Measurements from ENCODE around the gene BARHL1.
"Not testable (repeated sequence)": the region's sequence is repeated elsewhere in the genome, so short reads cannot be mapped to it uniquely, and the experiment has no call there.

BARHL1 gene

DNA sequence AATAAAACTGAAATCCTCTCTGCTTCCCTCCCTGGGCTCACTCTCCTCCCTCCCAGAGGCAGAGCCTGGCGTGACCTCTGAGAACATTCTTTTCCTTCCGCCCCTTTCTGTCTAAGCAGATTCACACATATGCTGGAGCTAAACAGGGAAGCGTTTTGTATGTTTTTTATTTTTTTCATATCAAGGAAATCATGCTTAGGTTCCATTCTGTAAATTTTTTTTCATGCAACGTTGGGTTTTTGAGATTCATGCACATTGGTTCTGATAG is 20.2 kb upstream of the BARHL1 start:
- no peaks in the 10 kb centered on the region for H3K36me3 ChIP-seq (ENCODE audit: insufficient read depth)
- H3K9ac ChIP-seq = no peak overlapping the region
- H3K79me2 ChIP-seq (ENCODE audit: insufficient read depth, low read depth) = no peaks in the 10 kb centered on the region
- H3K27me3 ChIP-seq (ENCODE audit: insufficient read depth, low read depth) = no peaks in the 10 kb centered on the region
- TF ChIP-seq, protein P1, sequence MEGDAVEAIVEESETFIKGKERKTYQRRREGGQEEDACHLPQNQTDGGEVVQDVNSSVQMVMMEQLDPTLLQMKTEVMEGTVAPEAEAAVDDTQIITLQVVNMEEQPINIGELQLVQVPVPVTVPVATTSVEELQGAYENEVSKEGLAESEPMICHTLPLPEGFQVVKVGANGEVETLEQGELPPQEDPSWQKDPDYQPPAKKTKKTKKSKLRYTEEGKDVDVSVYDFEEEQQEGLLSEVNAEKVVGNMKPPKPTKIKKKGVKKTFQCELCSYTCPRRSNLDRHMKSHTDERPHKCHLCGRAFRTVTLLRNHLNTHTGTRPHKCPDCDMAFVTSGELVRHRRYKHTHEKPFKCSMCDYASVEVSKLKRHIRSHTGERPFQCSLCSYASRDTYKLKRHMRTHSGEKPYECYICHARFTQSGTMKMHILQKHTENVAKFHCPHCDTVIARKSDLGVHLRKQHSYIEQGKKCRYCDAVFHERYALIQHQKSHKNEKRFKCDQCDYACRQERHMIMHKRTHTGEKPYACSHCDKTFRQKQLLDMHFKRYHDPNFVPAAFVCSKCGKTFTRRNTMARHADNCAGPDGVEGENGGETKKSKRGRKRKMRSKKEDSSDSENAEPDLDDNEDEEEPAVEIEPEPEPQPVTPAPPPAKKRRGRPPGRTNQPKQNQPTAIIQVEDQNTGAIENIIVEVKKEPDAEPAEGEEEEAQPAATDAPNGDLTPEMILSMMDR (conservative IDR thresholded peaks at IDR 0.05; ENCODE audit: low read depth, low read length) = no peak
- no peaks in the 10 kb centered on the region for H3K4me1 ChIP-seq (ENCODE audit: low read depth, poor library complexity, severe bottlenecking)
- no peak overlapping the region for H2AFZ ChIP-seq (ENCODE audit: low read depth)
- H4K20me1 ChIP-seq (ENCODE audit: insufficient read depth) = no peaks in the 10 kb centered on the region
- H3K4me2 ChIP-seq = no peak overlapping the region
- no peak overlapping the region for H3K27ac ChIP-seq
- H3K4me3 ChIP-seq (IDR thresholded peaks at IDR 0.05; ENCODE audit: insufficient read depth, low read depth, low read length) = no peak overlapping the region

DNA sequence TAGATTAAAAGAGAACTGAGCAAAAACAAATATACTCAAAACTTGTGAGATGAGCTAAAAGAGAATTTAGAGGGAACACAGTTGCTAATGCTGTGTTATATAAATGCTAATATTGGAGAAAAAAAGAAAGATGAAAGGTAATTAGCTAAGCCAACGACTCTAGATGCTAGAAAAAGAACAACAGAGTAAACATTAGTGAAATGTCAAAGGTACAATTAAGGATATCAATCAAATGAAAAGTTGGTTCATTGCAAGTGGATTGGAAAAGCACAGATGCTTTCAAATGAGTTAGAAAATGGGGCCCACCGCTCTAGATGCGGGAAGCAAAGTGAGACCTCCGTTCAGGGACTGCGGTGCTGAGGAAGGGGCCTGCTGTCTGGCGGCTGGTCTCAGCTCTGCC is 17.9 kb upstream of the BARHL1 start:
- H4K20me1 ChIP-seq (ENCODE audit: insufficient read depth) = no peaks in the 10 kb centered on the region
- no peak overlapping the region for H3K27ac ChIP-seq
- no peaks in the 10 kb centered on the region for H3K79me2 ChIP-seq (ENCODE audit: insufficient read depth, low read depth)
- no peaks in the 10 kb centered on the region for H3K36me3 ChIP-seq (ENCODE audit: insufficient read depth)
- H3K9ac ChIP-seq = no peak overlapping the region
- H3K4me3 ChIP-seq (IDR thresholded peaks at IDR 0.05; ENCODE audit: insufficient read depth, low read depth, low read length) = no peak overlapping the region
- TF ChIP-seq, protein P1 (conservative IDR thresholded peaks at IDR 0.05; ENCODE audit: low read depth, low read length) = no peak
- no peak overlapping the region for H3K4me2 ChIP-seq
- no peak overlapping the region for H2AFZ ChIP-seq (ENCODE audit: low read depth)
- no peaks in the 10 kb centered on the region for H3K4me1 ChIP-seq (ENCODE audit: low read depth, poor library complexity, severe bottlenecking)
- H3K27me3 ChIP-seq (ENCODE audit: insufficient read depth, low read depth) = no peaks in the 10 kb centered on the region

DNA sequence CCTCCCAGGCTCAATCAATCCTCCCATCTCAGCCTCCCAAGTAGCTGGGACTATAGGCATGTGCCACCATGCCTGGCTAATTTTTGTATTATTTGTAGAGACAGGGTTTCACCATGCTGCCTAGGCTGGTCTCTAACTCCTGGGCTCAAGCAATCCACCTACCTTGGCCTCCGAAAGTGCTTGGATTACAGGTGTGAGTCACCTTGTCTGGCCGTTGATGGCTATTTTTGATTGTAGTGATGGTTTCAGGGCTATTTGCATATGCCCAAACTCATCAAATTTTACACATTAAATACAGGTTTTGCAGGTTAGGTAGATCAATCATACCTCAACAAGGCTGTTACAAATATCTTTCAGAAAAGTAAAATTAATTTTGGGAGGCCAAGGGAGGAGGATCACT is 13.6 kb upstream of the BARHL1 start:
- H3K4me2 ChIP-seq; H3K36me3 ChIP-seq (ENCODE audit: insufficient read depth); H3K27ac ChIP-seq; H3K4me1 ChIP-seq (ENCODE audit: low read depth, poor library complexity, severe bottlenecking); H2AFZ ChIP-seq (ENCODE audit: low read depth); H4K20me1 ChIP-seq (ENCODE audit: insufficient read depth); H3K27me3 ChIP-seq (ENCODE audit: insufficient read depth, low read depth); H3K79me2 ChIP-seq (ENCODE audit: insufficient read depth, low read depth); H3K9ac ChIP-seq; H3K4me3 ChIP-seq (IDR thresholded peaks at IDR 0.05; ENCODE audit: insufficient read depth, low read depth, low read length): not testable (repeated sequence)

DNA sequence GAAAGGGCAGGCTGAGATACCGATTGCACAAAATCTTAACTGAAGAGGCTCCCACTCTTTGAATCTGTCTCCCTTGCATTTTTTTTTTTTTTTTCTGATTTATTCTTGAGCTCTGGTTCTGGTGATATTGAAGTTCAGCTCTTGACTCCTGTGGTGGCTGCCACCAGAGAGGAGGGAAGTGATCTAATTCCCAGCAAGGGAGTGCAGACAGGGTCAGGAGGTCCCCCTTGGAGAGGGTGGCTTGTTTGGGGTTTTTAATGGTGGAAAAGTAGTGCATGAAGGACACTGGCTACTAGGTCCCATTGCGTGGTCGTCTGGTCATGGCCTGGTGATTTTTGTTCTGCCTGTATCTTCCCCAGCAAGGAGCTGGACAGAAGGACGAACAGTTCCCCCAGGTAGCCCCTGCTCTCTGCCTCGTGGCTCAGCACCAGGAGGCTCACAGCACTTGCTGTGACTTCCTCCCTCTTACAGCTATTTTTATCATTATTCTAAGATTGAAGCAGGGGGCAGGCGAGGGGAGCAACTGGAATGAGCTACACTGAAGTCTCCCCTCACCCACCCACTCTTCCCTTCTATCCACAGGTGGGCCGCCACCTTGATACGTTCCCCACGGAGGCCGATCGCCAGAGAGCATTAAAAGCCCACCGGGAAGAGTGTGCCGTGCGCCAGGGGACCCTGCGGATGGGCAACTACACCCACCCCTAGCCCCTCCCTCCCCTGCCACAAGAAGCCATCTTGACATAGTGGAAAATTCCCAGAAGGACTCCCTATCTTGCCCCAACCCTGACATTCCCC is 10.4 kb upstream of the BARHL1 start:
- Histone ChIP-seq H3K4me1 (ENCODE audit: low read depth, poor library complexity, severe bottlenecking) (no peaks in the 10 kb centered on the region), H3K9ac (no peak overlapping the region), H3K79me2 (ENCODE audit: insufficient read depth, low read depth) (no peaks in the 10 kb centered on the region), H4K20me1 (ENCODE audit: insufficient read depth) (no peaks in the 10 kb centered on the region), H3K27ac (no peak overlapping the region), H3K4me3 (IDR thresholded peaks at IDR 0.05; ENCODE audit: insufficient read depth, low read depth, low read length) (no peak overlapping the region), H3K36me3 (ENCODE audit: insufficient read depth) (no peaks in the 10 kb centered on the region), H3K27me3 (ENCODE audit: insufficient read depth, low read depth) (0 out of 2 replicates have a peak, but pooled peaks cover under 1% of the 10 kb centered on the region), H3K4me2 (no peak overlapping the region), H2AFZ (ENCODE audit: low read depth) (no peak overlapping the region)
- TF ChIP-seq, protein P1 (conservative IDR thresholded peaks at IDR 0.05; ENCODE audit: low read depth, low read length) = no peak

DNA sequence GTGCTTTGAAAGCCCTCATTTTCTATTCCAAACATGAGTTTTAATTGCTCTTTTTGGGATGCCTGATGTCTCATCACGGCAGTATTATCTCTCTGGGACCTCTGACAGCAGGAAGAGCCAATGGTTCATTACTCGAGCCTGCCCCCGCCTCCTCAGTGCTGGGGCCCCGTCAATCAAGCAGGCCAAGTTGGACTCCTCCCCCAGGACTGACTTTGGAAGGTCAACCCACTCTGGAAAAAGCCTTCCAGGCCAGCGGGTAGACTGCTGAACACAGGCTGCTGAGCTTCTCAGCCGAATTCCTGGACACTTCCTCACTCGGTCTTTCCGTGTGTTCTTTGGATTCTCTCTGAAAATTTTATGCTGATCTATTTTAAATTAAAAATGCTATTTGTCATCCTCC is 9.5 kb upstream of the BARHL1 start:
- Histone ChIP-seq H2AFZ (ENCODE audit: low read depth) (no peak overlapping the region), H4K20me1 (ENCODE audit: insufficient read depth) (no peaks in the 10 kb centered on the region), H3K9ac (no peak overlapping the region), H3K27me3 (ENCODE audit: insufficient read depth, low read depth) (0 out of 2 replicates have a peak, but pooled peaks cover 4% of the 10 kb centered on the region), H3K36me3 (ENCODE audit: insufficient read depth) (no peaks in the 10 kb centered on the region), H3K4me3 (IDR thresholded peaks at IDR 0.05; ENCODE audit: insufficient read depth, low read depth, low read length) (no peak overlapping the region), H3K4me2 (no peak overlapping the region), H3K79me2 (ENCODE audit: insufficient read depth, low read depth) (no peaks in the 10 kb centered on the region), H3K27ac (no peak overlapping the region), H3K4me1 (ENCODE audit: low read depth, poor library complexity, severe bottlenecking) (no peaks in the 10 kb centered on the region)
- TF ChIP-seq, protein P1 (conservative IDR thresholded peaks at IDR 0.05; ENCODE audit: low read depth, low read length) = no peak

All from KMS-11 (cell line).